Cardiac fibroblast (primary cell): Measurements from ENCODE around the gene NRCAM.
"Not testable (repeated sequence)": the region's sequence is repeated elsewhere in the genome, so short reads cannot be mapped to it uniquely, and the experiment has no call there.

ENCODE experiments used
- DNase-seq, 2 donors: peaks; one replicate each; pipeline versions ENCODE4 v3.0.0 to v3.0.0-alpha.2; 2010; ENCODE audit warnings: low read depth in 2 of 2
- H3K4me3 ChIP-seq, 2 donors: replicated peaks in 1 of 2; 1 replicate in 1 of 2; 2 replicates in 1 of 2; pipeline ENCODE4 v1.5.1; 2011; ENCODE audit warnings: low read depth in 2 of 2, low read length in 2 of 2, mild to moderate bottlenecking in 2 of 2, moderate library complexity in 1 of 2
- CTCF ChIP-seq: IDR thresholded peaks from one replicate; pipeline ENCODE4 v1.5.1; 2011; ENCODE audit warnings: low read depth, mild to moderate bottlenecking, low read length, inconsistent platforms

The NRCAM gene

GRCh38 chr7:108266035-108266434 is 190.2 kb downstream of the NRCAM start:
- DNase-seq, result no peak
- TF ChIP-seq CTCF, result no peak
- no peak overlapping the region for H3K4me3 ChIP-seq

GRCh38 chr7:108265007-108265406 is 191.2 kb downstream of the NRCAM start:
- no peak for DNase-seq
- H3K4me3 ChIP-seq, result no peak overlapping the region
- no peak for TF ChIP-seq CTCF

GRCh38 chr7:108263425-108263824 is 192.8 kb downstream of the NRCAM start:
- TF ChIP-seq CTCF, result no peak
- DNase-seq, result no peak
- H3K4me3 ChIP-seq, result no peak overlapping the region

- TF ChIP-seq CTCF, result no peak
- no peak overlapping the region for H3K4me3 ChIP-seq
- no peak for DNase-seq
Observed at GRCh38 chr7:108261560-108262255, 194.5 kb downstream of the NRCAM start.

GRCh38 chr7:108259447-108259846 is 196.8 kb downstream of the NRCAM start:
- DNase-seq, H3K4me3 ChIP-seq: not testable (repeated sequence)

GRCh38 chr7:108257954-108258353 is 198.3 kb downstream of the NRCAM start:
- H3K4me3 ChIP-seq, result no peak overlapping the region
- no peak for TF ChIP-seq CTCF
- DNase-seq, result no peak

- peak in 1 of 2 donors; percentile 19 for DNase-seq
- TF ChIP-seq CTCF, result no peak
- H3K4me3 ChIP-seq, result no peak overlapping the region
Observed at GRCh38 chr7:108254259-108254658, 202.0 kb downstream of the NRCAM start.
